Fibroblast of skin of back (primary cell): ENCODE measurements around the gene ZNF593OS.
A peak's percentile ranks its signal among the peaks of the same experiment; 100 is the strongest.

Source experiments
- DNase-seq: peaks from one replicate; pipeline ENCODE4 v3.0.0-alpha.2; 2013

Gene ZNF593OS

DNA sequence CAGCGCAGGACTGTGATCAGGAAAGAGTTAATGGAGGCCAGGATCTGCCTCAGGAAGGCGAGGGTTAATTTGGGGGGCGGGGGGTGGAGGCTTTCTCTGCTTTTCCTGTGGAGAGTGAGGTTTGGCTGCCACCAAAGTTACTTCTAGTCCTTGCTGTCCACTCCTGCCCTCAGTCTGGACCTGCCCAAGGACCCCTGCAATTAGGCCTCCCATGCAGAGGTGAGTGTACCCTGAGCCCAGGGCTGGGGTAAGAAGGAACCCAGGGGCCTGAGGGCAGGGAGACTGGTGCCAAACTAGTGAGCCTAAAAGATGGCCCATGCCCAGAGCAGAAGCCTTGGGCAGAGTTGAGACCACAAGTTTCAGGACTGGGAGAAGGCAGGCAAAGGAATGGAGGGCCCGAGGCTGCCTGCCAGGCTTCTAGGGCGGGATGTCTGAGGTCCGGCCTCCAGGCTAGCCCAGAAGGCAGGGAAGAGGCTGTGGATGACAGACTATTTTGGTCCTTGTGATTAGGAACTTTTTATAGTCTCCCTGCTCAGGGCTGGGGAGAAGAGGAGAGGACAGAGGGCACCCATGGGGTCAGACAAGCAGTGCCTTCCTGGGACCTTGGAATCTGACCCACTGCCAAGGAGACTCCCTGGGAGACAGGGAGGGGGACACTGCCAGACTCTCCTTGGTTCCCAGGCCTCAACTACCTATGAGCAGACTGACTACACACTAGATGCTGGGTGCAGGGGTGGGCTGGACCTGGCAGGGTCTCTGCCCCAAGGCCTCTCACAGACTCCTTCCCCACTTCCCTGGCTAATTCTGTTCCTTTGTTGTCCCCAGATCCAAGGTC lies 12.5 kb downstream of the ZNF593OS start, which contains the start of gene FAM110D:
FAM110D (plus strand) TSS at position 172 of the 835 bp plus-strand sequence. CDS start 2,213 bp downstream, outside the sequence.
- DNase-seq, result no peak

DNA sequence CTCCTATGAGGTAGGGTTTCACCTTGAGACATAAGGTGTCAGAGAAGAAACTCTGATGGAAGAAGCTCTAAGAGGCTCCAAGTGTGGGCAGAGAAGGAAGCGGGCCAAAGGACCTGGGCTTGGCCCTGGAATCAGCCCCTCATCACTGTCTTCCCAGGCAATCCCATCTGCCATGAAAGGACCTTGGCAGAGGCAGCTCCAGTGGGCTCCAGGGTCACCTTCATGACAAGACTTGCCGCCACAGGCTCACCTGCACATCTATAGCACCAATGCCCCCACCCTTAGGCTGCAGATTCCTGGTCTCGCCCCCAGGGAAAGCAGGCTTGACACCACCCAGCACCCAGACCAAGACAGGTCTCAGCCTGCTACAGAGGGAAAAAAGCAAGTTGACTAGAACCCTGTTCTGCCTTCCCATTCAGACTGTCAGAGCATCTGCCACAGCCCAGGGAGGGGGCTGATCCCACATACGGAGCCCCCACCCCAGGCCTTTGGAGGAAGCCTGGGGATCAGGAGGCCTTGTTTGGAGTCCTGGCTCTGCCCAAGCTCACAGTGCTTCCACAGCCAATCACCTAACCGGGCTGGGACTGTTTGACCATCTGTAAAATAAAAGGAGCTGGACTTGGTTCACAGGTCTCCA lies 13.2 kb downstream of the ZNF593OS start:
- DNase-seq, result no peak

DNA sequence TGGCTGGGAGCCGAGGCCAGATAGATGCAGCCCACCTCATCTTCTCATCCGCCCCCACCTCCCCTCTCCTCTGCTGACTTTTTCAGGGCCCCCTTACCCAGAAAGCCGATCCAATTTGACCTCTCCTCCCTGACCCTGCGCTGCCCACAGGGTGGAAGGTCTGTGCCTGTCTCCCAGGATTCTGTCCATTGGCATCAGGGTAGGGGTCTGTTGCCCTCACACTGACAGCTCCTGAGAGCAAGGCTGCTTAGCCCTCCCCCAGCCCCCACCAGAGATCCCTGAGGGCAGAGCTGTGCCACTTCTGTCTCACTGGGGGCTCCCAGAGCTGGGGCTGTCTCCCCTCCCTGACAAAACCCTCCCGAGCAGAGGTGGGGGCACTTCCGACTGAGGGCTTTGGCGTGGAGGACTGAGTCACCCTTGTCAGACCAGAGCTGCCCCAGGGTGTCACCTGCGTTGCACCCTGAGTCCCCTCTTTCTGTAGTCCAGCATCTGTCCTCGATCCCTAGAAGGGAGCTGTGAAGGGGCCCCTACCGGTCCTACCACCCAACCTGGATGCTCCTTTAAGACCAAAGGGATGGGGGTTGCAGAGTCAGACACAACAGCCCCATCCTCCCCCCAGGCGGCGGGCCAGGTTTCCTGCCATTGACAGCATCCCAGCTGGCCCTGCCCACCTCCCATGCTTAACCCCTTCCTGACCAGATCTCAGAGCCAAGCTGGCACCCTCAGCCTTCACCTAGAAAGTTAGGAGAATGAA lies 15.2 kb downstream of the ZNF593OS start:
- no peak for DNase-seq

DNA sequence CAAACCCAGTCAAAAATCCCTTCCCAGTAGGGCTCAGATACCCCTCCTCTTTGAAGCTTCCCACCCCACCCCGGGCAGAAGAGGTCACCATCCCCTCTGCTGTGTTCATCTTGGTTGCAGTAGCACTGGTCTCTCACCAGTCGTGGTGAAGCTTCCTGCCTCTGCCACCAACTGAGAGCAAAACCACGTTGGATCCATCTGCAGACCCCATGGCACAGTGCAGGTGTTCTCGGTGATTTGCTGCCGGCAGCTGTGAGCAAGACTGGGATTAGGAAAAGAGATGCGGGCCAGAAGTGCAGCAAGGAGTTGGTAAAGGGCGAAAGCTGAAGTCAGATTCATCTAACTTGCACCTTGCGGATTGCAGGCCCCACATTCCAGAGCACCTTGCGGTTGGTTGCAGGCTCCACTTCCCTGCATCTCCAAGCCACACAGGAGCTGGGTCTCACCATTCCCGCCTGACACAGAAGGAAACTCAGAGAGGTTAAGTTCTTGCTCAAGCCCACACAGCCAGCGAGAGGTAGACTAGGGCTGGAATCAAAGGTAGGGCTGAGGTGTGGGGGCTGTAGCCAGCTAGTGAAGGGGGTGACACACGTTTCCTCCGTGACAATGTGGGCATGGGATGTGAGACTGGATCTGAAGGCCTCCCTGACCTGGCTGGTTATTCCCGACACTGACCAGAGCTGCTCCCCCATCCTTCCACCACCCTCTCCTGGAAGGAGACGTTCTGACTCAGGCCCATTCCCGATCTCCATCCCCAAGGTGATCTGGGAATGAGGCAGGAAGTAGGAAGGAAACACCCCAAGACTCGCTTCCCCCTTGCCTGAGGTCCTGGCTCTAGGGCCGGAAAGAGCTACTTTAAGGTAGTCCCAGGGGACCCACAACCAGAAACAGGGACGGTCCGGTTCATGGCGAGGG lies 16.0 kb downstream of the ZNF593OS start:
- DNase-seq, result no peak

DNA sequence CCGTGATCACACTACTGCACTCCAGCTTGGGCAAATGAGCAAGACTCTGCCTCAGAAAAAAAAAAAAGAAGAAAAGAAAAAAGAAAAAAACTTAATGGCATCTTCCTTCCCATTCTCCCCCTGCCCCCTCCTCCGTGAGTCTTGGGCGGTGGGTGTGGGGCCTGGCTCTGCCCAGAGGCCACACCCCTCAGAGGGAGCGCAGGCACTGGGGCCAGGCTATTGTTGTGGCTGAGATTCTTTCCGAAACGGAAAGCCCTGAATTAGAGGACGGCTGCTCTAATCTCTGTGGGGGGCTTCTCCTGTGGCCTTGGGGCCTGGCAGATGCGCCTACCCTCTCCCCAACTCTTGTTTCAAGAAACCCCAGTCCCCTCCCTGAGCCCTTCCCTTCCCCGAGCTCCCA lies 16.9 kb downstream of the ZNF593OS start:
- no peak for DNase-seq

DNA sequence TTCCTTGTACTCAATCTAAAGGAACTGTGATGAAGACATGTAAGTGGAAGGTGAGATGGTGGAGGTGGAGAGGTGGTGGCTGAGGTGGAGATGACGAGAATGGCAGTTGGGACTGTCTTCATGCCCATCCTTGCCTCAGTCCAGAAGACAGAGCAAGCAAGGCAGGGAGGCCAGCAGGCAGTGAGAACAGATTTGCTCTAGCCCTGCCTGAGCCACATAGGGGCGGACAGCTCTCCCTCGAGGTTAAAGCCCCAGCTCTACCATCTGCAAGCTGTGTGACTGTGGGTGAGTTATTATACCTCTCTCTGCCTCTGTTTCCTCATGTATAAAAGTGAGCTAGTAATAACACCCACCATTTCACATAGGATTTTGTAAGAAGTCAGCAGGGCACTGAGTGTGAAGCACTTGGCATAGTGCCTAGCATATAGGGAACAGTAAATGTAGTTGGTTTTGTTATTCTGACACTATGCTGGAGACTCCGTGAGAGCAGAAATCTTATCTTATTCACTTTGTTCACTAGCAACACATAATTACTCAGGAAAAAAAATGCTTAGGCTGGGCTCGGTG lies 17.6 kb downstream of the ZNF593OS start:
- DNase-seq, result no peak

DNA sequence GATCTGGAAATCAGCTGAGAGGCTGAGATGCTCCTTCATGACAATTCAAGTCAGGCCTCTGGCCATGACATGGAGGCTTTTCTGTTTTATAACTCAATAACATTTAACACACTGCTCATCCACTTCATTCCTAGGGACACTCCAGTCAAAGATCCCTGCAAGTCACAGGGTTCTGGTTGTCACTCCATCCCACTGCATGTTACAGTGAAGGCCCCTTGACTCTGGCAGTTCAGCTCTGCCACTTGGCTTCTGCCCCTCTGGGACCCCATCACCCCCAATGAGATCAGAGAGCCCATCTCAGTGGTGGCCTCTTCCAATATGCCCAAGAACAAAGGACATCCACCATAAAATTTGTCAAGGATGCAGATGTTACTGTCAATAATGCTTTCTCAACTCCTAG lies 22.7 kb downstream of the ZNF593OS start:
- DNase-seq, result no peak

DNA sequence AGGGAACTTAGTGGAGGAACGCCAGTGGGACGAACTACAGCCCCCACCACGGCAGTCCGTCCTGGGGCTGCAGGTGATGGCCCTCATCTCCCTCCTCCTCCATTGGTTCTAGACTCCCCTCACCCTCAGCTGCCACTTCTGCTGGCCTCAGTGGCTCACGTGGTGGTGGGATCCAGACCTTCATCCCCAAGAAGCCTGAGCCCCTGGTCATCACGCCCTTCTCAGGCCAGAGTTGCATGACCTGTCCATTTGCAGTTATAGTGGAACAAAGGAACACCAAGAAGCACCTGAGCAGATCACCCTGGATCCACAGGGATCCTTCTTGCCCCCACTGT lies 25.7 kb downstream of the ZNF593OS start:
- DNase-seq, result no peak

DNA sequence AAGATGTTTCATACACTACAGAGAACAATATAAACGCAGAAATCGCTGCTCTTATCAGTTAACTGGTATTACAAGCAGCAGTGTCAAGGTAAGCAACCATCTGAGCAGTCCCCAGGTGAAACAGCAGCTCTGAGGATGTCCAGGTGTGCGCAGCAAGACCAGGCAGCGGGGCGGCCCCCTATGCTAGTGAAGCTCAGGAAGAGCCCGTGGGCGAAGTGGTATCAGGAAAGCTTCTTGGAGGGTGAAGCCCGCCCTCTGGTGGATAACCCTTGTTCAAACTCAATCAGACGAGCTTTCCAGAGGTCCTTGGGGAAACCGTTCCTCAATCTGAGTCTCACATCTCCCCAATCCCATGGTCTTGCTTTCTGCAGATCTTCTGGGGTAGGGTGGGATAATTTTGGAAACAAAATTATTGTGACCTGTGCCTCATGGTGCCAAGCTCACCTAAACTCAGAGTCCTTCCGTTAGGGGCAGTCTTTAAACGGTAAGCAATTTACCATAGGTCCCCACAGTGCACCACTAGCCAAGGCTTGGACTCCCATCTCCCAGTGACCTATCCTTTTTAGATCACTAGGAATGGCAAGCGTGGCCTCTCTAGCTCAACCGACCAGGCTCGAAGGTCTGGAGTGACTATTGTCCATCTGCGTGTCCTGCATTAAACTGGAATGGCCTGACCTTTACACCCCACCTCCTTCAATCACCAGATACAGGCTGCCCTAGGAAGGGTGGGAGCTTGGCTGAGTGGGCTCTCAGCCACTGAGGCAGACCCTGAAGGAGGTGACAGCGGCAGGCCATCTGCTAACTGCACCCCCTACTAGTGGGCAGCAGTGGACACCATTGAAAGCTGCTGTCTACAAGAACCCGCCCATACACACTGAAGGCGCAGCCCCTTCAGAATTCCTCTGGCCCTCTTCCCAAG lies 26.3 kb downstream of the ZNF593OS start:
- peak; percentile 73 for DNase-seq

DNA sequence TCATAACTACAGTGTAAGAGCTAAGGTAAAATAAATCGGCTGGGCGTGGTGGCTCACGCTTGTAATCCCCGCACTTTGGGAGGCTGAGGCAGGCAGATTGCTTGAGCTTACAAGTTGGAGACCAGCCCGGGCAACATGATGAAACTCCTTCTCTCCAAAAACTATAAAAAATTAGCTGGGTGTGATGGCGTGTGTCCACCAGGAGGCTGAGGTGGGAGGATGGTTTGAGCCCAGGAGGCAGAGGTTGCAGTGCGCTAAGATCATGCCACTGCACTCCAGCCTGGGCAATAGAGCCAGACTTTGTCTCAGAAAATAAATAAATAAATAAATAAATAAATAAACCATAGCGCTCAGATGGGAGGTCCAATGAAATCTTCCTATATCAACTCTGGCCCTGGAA lies 29.5 kb downstream of the ZNF593OS start:
- DNase-seq, result no peak

DNA sequence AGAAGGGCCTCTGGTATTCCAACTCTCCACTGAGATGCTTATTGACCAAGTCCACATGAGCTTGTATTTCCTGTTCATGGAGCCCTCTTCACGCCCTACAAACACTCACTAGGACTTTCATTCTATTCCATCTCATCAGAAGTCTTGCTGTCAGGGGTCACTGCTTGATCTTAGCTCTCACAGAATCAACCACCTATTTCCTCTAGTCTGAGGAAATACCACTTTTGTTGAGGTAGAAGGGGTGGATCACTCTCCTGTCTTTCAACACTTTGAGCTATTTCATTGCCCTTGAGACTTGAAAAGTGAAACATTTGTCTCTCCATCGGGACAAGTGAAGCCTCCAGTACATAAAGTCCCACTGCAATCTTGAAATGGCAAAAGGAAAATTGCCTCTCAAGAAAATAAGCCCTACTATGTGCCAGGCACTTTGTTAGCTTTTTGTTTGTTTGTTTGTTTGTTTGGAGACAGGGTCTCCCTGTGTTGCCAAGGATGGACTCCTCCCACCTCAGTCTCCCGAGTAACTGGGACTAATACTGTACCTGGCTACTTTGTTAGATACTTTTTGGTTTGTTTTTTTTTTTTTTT lies 32.6 kb downstream of the ZNF593OS start:
- no peak for DNase-seq

DNA sequence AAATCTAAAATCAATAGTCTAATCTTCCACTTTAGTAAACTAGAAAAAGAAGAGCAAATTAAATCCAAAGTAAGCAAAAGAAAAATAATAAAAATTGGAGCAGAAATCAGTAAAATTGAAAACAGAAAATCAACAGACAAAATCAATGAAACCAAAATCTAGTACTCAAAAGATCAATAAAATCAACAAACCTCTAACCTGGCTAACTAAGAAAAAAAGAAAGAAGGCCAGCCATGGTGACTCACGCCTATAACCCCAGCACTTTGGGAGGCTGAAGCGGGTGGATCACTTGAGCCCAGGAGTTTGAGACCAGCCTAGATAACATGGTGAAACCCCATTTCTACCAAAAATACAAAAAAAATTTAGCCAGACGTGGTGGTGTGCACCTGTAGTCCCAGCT lies 37.2 kb downstream of the ZNF593OS start:
- DNase-seq, result no peak

DNA sequence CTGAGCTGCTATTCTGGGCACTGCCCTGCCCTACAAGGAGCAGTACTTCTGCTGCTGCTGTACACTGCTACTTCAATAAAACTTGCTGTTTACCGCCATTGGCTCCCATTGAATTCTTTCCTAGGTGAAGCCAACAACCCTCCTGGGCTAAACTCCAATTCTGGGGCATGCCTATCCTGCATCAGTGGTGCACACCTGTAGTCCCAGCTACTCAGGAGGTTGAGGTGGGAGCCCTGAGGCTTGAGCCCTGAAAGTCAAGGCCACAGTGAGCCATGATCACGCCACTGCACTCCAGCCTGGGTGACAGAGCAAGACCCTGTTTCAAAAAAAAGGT lies 38.8 kb downstream of the ZNF593OS start:
- DNase-seq, result no peak

DNA sequence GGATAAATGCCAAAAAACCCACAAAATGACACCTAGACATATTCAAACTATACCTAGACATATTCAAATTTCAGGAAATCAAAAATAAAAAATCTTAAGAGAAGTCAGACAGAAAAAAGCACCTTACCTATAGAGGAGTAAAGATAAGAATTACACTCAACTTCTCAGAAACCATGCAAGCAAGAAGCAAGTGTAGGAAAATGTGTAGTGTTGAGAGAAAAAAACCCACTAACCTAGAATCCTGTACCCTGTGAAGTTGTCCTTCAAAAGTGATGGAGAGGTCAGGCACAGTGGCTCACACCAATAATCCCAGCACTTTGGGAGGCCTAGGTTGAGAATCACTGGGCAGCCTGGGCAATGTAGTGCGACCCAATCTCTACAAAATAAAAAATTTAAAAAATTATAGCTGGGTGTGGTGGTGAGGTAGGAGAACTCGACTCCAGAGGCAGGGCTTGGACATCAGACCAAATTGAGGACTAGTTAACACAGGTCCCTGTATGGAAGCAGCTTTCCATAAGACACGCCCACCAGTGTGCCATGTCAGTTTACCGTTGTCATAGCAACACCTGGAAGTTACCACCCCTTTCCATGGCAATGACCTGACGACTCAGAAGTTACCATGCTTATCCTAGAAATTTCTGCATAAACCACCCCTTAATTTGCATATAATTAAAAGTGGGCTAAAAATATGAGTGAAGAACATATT lies 39.4 kb downstream of the ZNF593OS start:
- DNase-seq, result no peak

DNA sequence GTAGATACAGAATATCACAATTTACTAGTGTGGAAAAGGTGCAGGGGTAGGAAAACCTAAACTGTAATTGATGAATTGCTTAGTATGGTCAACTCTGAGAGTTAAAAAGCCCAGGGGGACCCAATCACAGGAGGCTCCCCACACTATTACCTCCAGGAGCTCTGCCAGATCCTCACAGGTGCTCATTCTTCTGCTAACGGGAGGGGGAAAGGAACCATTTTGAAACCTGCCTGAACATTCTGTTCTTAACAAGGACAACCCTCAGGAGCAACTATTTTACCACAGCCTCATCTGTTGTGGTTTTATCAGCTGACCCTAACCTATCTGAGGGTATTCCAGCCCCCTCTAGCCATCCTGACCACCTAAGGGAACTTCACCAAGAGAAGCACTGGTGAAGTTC lies 40.9 kb downstream of the ZNF593OS start:
- no peak for DNase-seq

DNA sequence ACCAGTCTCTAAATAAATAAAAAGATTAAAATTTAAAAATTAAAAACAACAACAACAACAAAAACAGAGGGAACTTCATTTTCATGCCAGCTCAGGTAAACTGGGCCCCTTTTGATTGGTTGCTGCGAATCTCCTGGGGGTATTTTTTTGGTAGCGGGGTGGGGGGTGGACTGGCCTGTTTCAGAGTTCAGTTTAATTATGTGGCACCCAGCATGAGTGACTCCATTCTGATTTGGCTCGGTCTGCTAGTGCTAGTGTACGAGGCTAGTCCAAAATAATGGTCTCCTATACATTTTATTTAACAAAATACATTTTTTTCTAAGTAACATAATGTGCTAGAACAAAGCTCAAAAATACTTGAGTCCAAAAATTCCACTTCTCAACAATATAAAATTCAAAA lies 41.9 kb downstream of the ZNF593OS start:
- no peak for DNase-seq

DNA sequence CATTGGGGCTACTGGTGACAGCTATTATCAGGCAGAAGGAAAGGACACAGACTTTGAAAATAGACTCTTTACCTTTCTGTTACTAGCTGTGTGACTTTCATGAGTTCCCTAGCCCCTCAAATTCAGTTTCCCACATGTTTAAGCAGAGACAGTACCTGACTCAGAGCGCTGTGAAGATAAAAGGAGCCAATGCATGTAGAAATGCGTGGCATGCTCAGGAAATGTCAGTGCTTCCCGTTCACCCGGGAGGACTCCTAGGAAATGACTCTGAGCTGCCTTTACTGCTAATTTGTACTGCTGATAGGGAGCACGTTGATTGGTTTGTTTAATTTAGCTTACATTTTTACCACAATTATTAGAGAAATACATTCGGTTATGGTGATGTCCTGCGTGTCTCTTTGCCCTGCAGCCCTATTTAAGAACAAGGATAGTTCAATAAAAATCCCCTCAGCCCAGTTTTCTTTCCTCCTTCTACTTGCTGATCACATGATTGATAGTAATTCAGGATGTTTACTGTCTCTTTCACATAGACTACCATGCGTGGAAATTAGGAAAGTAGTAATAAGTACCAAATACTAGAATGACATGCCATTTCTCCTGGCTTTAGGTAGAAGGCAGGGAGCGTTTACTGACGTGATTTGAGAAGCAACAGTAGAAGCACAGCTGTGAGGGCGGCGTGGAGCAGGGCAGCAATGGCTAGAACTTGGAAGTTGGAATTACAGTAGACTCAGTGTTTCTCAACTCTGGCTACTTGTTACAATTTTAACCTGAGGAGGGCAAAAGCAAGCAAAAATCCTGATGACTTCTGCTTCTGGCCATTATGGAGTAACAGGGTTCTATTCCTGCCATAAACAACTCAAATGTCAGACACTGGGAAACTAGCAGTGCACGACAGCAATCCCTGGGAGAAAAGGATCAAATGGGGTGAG lies 44.1 kb downstream of the ZNF593OS start:
- DNase-seq, result no peak

DNA sequence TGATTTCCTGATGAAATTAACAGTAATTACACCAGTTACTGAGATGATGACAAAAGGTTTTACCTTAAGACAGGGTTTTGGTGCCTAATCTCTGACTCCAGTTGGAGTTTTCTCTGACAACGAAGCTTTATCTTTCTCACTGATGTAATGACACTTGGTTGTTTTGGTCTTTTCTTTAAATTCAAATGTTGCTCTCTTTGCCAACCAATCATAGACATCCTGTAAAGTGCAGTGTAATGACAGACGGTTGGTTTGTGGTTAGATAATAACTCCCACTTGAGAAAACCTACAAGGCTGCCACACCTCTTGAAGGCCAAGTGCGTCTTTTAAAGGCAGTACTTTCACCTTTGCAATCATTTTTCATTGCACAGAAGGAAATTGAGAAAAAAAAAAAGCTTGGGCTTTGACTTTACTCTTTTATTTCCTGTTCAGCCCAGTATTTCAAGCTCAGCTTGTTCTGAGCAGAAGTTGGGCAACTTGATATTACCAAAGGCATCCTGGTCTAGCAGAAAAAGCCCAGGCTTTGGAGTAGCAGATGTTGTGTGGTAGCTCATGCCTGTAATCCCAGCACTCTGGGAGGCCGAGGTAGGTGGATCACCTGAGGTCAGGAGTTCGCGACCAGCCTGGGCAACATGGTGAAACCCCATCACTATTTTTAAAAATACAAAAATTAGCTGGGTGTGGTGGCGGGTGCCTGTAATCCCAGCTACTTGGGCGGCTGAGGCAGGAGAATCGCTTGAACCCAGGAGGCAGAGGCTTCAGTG lies 45.1 kb downstream of the ZNF593OS start:
- no peak for DNase-seq
